ENCODE results near the gene SLIT1.

Gene SLIT1

DNA sequence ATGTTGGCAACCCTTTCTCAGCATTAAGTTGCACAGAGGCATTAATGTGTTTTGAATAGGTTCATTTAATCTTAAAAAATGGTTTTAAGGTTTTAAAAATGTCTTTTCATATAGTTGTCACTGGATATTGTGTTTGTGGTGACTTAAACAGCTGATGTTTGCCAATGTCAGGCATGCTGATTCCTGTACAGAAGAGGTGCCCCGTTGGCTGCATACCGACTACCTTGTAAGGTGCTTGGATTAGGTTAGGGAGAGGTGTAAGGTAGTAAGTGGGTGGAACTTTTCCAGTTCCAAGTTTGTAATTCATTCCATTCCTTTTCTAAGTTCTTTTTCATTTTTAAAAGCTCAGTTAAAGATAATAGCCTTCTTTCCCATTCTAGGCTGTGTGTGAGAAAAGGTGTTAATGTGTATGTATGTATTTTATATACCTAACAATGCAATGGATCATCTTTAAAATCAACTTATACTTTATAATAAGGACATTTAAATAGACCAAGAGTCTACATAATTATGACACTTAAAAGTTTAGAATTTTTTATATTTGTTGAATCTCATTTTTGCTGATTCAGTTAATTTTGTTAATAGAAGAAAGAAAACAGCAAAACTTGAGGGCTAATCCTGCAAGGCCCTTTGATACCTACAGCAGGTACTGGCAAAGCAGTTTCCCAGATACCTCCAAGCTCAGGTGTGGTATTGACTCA, 198.5 kb downstream of the SLIT1 start:
- Mint-ChIP-seq H3K27ac (no peak overlapping the region), H3K27me3 (no peaks in the 10 kb centered on the region), H3K4me1 (peaks cover 30% of the 10 kb centered on the region), H3K4me3 (no peak overlapping the region), H3K9me3 (no peaks in the 10 kb centered on the region)
- ATAC-seq (no peak), DNase-seq (no peak)

DNA sequence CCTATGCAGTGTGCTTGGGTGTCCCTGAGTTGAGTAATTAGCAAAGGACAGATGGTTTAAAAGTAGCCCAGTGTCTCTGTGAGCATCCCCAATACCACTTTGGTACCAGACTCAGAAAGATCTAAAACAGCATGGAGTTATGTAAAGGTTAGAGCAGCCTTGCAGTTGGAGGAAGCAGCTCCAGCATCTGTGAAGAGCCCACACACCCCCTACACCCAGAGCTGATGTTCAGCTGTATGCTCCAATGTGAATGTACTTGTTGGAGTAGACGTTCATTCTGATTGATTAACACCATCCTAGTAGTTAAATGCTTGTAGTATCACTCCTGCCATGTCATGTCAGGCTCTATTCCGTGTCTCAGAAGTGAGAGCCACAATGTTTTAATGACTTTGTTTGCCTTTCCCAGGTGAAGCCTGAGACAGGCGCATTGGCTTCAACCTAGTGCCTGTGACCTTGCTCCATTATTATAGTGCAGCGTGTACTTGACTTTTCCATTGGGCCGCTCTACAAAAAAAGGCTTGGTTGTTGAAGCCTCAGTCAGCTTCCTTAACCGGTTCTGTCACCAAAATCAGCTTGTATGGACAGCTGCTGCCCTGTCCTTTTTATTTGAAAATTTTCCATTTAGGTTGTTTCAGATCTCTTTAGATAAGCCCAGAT, 199.4 kb downstream of the SLIT1 start:
- H3K4me3 Mint-ChIP-seq, result no peak overlapping the region
- H3K27me3 Mint-ChIP-seq, result no peaks in the 10 kb centered on the region
- ATAC-seq, result no peak
- no peak for DNase-seq
- H3K4me1 Mint-ChIP-seq, result peaks cover 27% of the 10 kb centered on the region
- peak overlapping the region in 1 of 2 donors; percentile 35 for H3K27ac Mint-ChIP-seq
- no peaks in the 10 kb centered on the region for H3K9me3 Mint-ChIP-seq

DNA sequence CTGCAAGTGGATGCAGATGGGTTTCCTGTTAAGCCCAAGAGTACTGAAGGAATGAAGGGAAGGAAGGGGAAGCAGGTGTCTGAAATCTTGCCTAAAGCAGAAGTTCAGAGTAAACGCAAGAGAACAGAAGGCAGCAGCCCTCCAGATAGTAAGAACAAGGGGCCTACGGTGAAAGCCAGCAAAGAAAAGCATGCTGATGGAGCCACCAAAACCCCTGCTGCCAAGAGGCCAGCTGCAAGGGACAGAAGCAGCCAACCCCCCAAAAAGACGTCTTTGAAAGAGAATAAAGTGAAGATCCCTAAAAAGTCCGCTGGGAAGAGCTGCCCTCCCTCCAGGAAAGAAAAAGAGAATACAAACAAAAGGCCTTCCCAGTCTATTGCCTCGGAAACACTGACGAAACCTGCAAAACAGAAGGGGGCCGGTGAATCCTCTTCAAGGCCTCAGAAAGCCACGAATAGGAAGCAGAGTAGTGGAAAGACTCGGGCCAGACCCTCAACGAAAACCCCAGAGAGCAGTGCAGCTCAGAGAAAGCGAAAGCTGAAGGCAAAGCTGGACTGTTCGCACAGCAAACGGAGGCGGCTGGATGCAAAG, 201.1 kb downstream of the SLIT1 start:
- peaks cover 24% of the 10 kb centered on the region for H3K4me1 Mint-ChIP-seq
- DNase-seq (no peak), ATAC-seq (peak; percentile 64)
- H3K27me3 Mint-ChIP-seq, result no peaks in the 10 kb centered on the region
- H3K27ac Mint-ChIP-seq, result peak overlapping the region in 1 of 2 donors; percentile 13
- no peaks in the 10 kb centered on the region for H3K9me3 Mint-ChIP-seq
- H3K4me3 Mint-ChIP-seq, result peak overlapping the region; percentile 33 to 66

DNA sequence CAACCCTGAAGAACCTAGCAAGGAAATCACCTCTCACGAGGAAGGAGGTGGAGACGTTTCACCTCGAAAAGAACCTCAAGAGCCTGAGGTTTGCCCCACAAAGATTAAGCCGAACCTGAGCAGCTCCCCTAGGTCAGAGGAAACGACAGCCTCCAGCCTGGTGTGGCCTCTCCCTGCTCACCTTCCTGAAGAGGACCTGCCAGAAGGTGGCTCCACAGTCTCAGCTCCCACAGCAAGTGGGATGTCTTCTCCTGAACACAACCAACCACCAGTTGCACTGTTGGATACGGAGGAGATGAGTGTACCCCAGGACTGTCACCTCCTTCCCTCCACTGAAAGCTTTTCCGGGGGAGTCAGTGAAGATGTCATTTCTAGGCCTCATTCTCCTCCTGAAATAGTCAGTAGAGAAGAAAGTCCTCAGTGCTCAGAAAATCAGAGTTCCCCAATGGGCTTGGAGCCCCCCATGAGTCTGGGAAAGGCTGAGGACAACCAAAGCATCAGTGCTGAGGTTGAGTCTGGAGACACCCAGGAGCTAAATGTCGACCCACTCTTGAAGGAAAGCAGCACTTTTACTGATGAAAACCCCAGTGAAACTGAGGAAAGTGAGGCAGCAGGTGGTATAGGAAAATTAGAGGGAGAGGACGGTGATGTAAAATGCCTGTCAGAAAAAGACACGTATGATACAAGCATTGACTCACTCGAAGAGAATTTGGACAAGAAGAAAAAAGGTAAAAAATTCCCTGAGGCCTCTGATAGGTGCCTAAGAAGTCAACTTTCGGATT, 203.4 kb downstream of the SLIT1 start:
- Mint-ChIP-seq H3K9me3 (no peaks in the 10 kb centered on the region), H3K4me3 (no peak overlapping the region), H3K4me1 (peaks cover 45% of the 10 kb centered on the region), H3K27me3 (no peaks in the 10 kb centered on the region), H3K27ac (peak overlapping the region in 1 of 2 donors; percentile 86)
- DNase-seq, result no peak
- no peak for ATAC-seq

DNA sequence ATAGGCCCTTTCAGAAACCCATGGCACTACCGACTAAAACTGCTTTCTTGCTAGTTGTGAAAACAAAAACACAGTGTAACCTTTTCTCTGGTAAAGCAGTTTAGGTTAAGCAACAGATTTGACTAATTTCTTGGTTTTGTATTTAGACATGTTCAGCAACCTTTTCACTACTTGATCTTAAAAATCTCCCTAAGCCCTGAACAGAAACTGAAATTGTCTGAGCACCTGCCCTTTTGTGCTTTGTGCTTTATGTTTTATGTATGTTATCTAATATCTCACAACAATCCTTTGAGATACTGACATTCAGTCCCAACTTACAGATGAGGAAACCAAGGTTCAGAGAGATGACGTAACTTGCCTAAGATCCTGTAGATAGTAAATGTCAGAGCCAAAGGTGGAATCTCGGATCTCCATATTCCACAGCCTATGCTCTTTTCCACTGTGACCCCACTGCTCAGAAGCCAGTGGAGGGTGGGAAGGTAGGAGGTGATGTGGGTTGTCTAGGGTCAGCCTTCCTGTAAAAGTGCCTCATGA, 207.1 kb downstream of the SLIT1 start:
- peak overlapping the region; percentile 45 to 70 for H3K4me3 Mint-ChIP-seq
- DNase-seq (no peak), ATAC-seq (peak; percentile 94)
- H3K9me3 Mint-ChIP-seq, result no peaks in the 10 kb centered on the region
- peaks cover 31% of the 10 kb centered on the region for H3K4me1 Mint-ChIP-seq
- H3K27ac Mint-ChIP-seq, result peak overlapping the region; percentile 26 to 96
- no peaks in the 10 kb centered on the region for H3K27me3 Mint-ChIP-seq

DNA sequence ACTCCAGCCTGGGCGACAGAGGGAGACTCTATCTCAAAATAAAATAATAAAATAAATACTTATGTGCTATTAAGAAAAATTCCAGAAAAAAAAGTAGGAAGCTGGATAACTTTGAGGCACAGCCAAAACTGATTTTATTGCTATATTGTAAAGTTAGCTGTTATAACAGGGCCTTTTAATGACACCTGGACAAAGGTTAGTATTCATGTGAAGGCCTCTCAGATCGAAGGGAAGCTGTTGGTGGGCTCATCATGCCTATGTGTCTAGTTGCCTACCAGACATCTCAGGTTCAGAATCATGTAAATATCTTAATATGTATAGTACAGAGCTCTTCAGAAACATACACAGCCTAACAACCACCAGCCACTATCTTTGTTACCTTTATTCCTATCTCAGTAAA, 210.6 kb downstream of the SLIT1 start:
- H3K4me1 Mint-ChIP-seq, result peaks cover 21% of the 10 kb centered on the region
- no peaks in the 10 kb centered on the region for H3K27me3 Mint-ChIP-seq
- no peak overlapping the region for H3K4me3 Mint-ChIP-seq
- no peaks in the 10 kb centered on the region for H3K9me3 Mint-ChIP-seq
- peak overlapping the region in 1 of 2 donors; percentile 34 for H3K27ac Mint-ChIP-seq
- DNase-seq (no peak), ATAC-seq (no peak)

DNA sequence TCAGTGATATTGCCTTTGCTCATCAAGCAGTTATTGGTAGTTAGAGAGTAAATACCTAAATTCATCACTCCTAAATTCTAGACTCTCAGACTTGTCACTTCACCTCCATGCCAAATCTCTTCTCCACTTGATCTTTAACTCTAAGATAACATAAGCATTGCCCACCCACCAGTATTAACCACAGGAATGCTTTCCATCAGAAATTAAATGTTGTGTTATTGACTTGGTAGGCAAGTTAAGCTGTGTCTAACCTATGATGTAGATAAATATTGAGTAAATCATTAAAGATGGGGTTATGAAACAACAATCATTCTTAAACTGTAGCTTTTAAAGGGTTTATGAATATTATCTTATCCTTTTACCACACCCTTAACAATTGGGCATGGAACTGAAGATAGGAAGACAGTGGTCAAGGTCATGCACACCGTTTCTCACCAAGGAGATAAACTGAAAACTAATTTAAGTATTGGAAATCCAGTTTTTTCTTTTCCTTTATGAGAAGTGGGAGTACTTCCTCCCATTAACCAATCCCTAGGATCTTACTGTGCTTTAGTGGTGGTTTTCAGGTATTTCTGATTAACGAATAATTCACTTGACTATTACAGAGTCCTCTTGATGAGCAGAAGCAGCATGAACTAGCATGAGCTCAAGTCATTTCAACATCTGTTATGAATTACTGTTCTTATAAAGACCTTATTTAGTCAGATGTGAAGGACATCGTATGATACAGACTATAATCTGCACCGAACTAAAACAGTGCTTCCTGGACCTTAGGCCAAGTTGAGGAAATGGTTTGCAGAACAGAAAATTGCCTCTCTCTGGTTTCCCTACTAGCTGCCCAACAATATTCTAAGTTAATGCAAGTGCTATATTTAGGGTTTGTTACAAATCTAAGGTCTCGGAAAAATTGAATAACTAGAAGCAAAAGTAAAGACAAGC, 211.7 kb downstream of the SLIT1 start:
- DNase-seq (no peak), ATAC-seq (no peak)
- Mint-ChIP-seq H3K27me3 (no peaks in the 10 kb centered on the region), H3K4me3 (no peak overlapping the region), H3K27ac (no peak overlapping the region), H3K4me1 (peaks cover 16% of the 10 kb centered on the region), H3K9me3 (no peaks in the 10 kb centered on the region)

DNA sequence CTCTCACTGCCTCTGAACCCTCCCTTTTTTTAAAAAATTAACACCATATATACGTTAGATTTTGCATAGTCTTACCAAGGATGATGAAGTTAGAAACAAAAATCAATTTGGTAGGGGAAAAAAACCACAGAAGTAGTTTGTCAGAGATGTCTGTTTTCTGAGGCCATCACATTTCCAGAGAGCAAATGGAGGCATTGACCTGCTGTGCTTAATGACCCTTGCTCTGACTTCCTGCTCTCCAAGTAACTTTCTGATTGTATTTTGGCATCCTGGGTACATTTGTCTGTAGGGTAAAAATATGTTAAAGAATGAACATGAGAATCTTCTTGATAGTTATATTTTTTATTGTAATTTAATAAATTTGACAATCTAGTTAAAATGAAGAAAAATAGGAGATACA, 213.5 kb downstream of the SLIT1 start:
- no peaks in the 10 kb centered on the region for H3K27me3 Mint-ChIP-seq
- H3K9me3 Mint-ChIP-seq, result no peaks in the 10 kb centered on the region
- ATAC-seq, result no peak
- H3K4me1 Mint-ChIP-seq, result no peaks in the 10 kb centered on the region
- H3K27ac Mint-ChIP-seq, result no peak overlapping the region
- DNase-seq, result no peak
- no peak overlapping the region for H3K4me3 Mint-ChIP-seq

DNA sequence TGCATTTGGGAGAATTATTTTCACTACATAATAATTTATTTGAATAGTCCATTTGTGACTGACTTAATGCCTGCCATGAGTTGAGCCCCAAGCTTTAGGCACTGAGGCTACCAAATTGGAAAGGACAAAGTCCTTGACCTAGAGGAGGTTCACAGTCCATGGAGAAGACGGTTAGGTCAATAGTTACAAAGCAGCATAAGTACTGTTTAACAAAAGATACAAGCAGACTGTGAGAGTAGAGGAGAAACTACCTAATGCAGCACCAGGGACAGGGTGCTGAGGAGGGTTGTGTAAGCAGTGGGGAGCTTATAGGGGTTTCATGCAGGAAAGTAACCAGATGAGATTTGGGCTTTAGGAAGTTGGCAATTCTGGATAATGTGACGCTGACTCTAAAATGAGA, 214.4 kb downstream of the SLIT1 start:
- H3K9me3 Mint-ChIP-seq, result no peaks in the 10 kb centered on the region
- no peak overlapping the region for H3K4me3 Mint-ChIP-seq
- no peak for ATAC-seq
- H3K27me3 Mint-ChIP-seq, result no peaks in the 10 kb centered on the region
- no peak overlapping the region for H3K27ac Mint-ChIP-seq
- no peaks in the 10 kb centered on the region for H3K4me1 Mint-ChIP-seq
- no peak for DNase-seq

DNA sequence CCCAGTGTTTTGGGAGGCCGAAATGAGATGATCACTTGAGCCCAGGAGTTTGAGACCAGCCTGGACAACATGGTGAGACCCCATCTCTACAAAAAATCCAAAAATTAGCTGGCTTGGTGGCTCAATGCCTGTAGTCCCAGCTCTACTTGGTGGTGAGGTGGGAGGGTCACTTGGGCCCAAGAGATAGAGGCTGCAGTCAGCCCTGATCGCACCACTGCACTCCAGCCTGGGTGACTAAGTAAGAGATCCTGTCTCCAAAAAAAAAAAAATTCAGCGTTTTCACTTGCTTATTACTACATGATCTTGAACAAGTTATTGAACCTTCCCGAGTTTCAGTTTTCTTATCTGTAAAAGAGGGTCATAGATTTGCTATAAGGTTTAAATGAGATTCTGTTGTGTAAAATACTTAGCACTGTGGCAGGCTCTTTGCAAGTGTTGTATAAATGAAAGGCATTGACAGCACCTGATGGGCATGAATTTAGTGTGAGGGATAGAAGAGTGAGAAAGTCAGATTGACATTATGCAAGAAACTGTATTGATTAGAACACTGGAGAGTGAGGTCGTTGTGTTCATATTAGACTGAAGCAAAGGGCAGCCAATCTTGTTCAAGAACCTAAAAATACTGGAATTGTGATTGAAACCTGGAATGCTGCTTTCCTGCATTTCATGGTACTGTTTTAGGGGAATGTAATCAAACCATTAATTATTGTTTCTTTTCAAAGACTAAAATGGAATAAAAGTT, 216.9 kb downstream of the SLIT1 start:
- H3K27ac Mint-ChIP-seq, result no peak overlapping the region
- DNase-seq (no peak), ATAC-seq (no peak)

DNA sequence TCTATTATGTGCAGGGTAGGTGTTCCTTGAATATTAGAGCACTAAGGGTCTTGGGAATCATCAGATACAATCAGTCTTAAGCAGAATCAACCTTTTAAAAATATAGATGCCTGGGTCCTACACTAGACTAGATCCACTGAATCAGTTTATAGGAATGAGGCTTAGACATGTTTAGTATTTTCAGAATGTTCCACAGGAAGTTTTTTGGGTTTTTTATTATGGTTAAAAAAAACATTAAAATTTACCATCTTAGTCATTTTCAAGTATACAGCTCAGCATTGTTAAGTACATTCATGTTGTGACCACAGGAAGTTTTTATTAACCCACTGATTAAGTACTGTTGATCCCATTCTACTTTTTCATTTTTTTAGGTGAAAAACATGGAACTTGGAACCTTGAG, 217.9 kb downstream of the SLIT1 start:
- Mint-ChIP-seq H3K4me3 (no peak overlapping the region), H3K9me3 (no peaks in the 10 kb centered on the region), H3K27ac (peak overlapping the region in 1 of 2 donors; percentile 19), H3K4me1 (no peaks in the 10 kb centered on the region), H3K27me3 (no peaks in the 10 kb centered on the region)
- no peak for DNase-seq
- no peak for ATAC-seq

More for the DNA sequence above, 216.9 kb downstream of the SLIT1 start:
- Mint-ChIP-seq H3K4me3 (no peak overlapping the region), H3K9me3 (no peaks in the 10 kb centered on the region), H3K27me3 (no peaks in the 10 kb centered on the region), H3K4me1 (no peaks in the 10 kb centered on the region)

DNA sequence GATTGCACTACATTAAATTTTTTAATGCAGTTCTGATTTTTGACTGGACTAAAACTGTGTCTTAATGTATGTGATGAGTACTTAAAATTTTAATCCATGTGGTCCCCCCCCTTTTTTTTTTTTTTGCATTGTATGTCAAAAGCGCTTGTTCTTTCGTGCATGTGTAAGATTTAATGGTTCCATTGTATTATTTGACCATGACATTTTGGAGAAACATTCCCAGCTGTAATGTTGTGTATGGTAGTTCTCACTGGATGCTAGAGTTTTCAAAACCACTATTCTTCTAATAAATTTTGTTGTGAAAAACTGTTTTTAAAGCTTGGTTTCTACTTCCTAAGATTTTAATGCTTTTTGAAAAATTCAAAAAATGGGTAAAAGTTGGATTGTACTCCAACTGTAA, 221.6 kb downstream of the SLIT1 start:
- Mint-ChIP-seq H3K27me3 (no peaks in the 10 kb centered on the region), H3K4me3 (no peak overlapping the region), H3K9me3 (no peaks in the 10 kb centered on the region), H3K4me1 (peaks cover 13% of the 10 kb centered on the region), H3K27ac (no peak overlapping the region)
- DNase-seq, result no peak
- ATAC-seq, result no peak

DNA sequence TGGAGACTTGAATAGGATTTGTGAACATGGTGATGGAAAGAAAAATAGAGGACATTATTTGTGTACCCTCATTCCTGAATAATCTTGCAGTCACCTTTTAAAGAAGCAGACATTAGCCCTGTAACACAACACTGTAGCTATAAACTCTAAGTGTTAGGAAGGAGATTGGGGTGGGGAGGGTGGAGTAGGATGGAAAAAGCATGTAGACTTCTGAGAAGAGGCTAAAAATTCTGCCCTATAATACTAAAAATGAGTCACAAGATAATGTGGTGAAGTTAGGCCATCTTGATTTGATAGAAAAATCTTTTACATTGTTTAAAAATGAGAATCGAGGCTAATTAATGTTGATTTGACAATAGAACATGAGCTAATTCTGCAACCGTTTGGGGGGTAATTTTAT, 224.9 kb downstream of the SLIT1 start:
- ATAC-seq, result no peak
- DNase-seq, result no peak
- H3K4me1 Mint-ChIP-seq, result peaks cover 13% of the 10 kb centered on the region
- no peak overlapping the region for H3K27ac Mint-ChIP-seq
- H3K9me3 Mint-ChIP-seq, result no peaks in the 10 kb centered on the region
- H3K4me3 Mint-ChIP-seq, result no peak overlapping the region
- H3K27me3 Mint-ChIP-seq, result no peaks in the 10 kb centered on the region

DNA sequence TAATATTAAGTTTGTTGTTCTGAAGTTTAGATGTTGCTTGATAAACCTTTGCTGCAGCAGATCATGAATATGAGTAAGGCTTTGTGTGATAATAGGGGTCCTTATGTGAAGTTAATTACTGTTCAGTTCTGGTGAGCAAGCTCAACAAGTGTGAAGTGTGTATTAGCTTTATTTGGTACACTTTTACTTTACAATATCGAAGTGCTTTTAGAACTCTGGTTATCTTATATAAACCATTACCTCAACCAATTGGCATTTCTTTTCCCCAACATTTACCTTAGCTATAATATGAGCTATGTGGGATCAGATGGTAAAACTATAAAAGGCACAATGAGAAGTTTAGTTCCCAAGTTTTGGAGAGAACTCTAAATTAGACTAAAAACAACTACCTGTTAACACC, 226.0 kb downstream of the SLIT1 start:
- no peak for DNase-seq
- no peak for ATAC-seq
- Mint-ChIP-seq H3K4me1 (peaks cover 13% of the 10 kb centered on the region), H3K9me3 (no peaks in the 10 kb centered on the region), H3K27ac (peak overlapping the region in 1 of 2 donors; percentile 4), H3K27me3 (no peaks in the 10 kb centered on the region), H3K4me3 (no peak overlapping the region)

Data from stimulated activated naive CD8-positive, alpha-beta T cell treated with anti-CD3 and anti-CD28 coated beads, Interleukin-15, amount 100 ng/mL, for 72 hours (primary cell).